ENCODE measurements around the gene ARL8B.

The ARL8B gene

GRCh38 chr3:5187156-5187919 lies 65.2 kb downstream of the ARL8B start, which contains the start of gene EDEM1:
Gene EDEM1, plus strand, starts transcription at chr3:5187707. Its CDS starts 99 bp downstream, at chr3:5187806.
- DNase-seq (ENCODE audit: low spot score) = peak; percentile 97

GRCh38 chr3:5187920-5188418 lies 65.9 kb downstream of the ARL8B start:
- peak; percentile 55 for DNase-seq (ENCODE audit: low spot score)

DNA sequence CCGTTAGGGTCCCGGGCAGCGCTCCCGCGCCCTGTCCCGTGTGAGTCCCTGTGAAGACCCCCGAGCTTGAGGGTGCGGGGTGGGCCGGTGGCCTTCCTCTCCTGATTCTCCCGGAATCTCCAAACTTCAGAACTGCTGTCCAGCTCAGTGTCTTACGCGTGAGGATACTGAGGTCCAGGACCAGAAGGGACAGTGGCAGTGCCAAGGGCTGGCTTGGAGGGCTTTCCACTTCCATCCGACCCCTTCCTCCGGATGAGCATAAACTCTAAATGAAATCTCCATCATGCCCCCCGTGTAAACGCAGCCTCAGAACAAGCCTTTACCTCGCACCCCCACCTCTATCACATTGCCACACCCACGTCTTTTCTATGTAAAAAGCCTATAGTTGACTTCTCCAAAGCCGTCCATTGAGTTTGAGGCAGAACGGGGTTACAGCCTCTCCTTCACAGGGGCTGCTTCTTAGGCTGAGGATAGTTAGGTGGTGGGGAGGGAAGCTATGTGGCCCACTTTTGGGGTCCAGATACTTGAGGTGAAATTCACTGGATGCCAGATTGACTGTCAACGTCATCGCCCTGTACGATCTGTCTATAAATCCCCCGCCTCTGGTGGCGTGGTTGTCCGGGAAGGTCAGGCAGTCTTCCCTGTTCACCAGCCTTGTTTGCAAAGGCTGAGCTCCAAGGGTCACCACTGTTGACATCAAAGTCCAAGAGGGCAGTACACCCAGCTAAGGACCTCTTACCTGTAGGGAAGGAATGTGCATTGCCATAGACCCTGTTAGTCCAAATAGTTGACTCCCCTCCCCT lies 66.5 kb downstream of the ARL8B start:
- DNase-seq (ENCODE audit: low spot score) = peak; percentile 44

GRCh38 chr3:5190147-5190791 lies 68.2 kb downstream of the ARL8B start:
- no peak for DNase-seq (ENCODE audit: low spot score)

- no peak for DNase-seq (ENCODE audit: low spot score)
Measured at GRCh38 chr3:5191555-5192304, 69.6 kb downstream of the ARL8B start.

DNA sequence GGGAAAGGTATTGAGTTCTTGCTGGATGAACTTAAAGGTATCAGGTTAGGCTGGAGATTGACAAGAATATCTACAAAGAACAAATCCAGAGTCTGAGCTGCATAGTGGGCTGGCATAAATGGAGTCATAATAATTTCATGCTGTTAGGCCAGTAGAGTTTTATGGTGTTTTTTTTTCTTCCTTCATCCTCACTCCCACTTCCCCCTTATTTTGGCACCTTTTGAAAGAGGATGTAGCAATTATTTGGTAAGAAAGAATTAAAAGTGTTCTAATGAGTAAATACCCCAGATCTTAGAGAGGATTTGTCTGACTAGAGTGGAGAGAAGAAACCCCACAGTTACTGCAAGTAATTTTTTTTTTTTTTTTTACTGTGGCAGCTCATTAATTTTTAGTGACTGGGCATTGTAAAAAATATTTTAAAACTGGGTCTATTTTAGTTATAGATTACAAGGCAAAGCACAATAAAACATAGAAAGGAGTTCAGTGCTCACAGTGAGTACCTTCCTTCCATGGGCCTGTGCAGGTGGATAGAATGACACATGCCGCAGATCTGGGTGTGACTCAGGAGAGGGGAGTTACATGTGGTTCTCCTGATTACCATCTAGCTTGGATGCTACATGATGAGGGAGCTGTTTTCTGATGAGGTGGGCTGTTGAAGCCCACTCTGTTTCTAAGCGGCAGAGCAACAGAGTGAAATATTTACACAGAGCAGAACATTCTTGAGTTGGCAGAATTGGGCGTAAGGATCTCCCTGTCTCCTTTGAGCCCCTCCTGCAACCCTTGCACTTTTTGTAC lies 70.7 kb downstream of the ARL8B start:
- peak; percentile 47 for DNase-seq (ENCODE audit: low spot score)

DNA sequence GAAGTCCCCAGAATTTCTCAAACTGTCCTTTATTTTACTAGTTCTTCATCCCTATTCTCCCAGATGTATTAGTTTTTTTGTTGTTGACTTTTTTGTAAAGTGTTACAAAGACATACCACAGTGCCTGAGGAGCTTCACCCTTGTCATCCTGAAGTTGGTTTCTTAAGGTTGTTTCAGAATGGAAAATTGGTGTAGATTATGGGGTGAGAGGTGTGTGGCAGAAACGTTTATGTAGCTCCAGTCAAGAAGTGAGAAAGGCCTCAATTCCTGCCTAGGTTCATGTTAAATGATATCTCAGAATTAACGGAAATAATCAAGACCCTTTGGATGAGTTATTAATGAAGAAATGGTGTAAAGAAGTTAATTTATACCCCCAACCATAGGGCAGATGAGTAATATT lies 72.2 kb downstream of the ARL8B start:
- DNase-seq (ENCODE audit: low spot score) = no peak

- peak; percentile 85 for DNase-seq (ENCODE audit: low spot score)
Measured at GRCh38 chr3:5194801-5195509, 72.9 kb downstream of the ARL8B start.

DNA sequence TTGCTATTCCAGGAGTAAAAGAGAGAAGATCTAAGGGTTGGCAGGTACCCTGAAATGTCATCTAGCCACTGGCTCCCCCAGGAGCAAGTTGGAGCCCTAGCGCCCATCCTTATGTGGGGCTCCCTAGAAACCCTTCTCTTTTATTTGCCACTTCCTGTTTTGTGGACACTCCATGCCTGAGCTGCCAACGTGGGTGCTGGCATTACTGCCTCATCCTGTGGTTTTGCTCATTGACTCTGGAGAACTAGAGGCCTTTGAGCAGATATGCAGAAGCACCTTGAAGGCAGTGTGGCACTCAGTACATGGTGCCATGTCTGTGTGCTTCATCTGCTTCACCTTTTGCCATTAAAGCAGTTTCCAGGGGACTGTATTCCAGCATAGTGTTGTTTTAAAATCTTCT lies 73.5 kb downstream of the ARL8B start:
- peak; percentile 78 for DNase-seq (ENCODE audit: low spot score)

- DNase-seq (ENCODE audit: low spot score) = no peak
Measured at GRCh38 chr3:5197022-5197421, 74.9 kb downstream of the ARL8B start.

GRCh38 chr3:5197470-5198312 lies 75.6 kb downstream of the ARL8B start:
- DNase-seq (ENCODE audit: low spot score) = no peak

DNA sequence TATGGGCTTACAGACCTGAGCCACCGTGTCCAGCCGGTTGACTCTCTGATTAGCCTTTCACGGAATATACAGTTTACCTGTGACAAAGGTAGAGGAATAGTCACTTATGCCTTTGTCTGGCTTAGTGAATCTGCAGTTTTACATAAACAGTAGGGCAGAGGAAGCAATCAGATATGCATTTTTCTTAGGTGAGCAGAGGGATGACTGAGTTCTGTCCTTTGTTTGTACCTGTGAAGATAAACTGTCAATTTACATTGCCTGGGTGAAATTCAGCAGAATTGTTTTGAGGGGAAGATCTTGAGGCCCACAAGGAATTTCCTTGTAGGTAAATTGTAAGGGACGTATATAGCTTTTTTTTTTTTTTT lies 76.2 kb downstream of the ARL8B start:
- DNase-seq (ENCODE audit: low spot score) = no peak

DNA sequence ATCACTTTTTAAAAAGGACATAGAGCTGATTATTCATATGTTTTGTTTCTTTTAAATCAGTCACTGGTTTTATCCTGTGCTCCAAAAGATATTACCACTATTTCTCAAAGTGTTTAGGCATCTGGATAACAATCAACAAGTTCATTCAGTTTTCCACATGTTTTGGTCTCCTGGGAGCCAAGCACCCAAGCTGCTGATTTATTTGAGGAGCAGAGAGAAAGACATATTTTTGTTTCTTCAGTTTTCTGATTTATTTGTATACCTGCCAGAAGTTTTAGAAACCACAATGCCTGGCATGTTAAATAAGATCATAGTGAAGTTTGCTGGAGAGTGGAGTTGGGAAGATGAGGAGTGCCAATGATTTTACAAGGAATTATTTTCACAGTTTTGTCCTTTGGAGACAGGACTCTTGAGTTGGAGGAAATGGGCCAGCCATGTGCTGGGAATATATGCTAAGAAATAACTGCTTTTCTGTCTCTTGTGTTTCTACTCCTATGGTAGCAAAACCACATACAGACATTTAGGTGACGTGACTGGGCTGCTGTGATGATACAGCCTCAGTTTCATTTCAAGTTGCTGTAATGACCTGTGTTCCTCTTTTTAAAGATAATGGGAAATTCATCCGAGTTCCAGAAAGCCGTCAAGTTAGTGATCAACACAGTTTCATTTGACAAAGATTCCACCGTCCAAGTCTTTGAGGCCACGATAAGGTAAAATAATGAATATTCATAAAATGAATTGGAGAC lies 77.1 kb downstream of the ARL8B start:
- DNase-seq (ENCODE audit: low spot score) = no peak

GRCh38 chr3:5201536-5201935 lies 79.4 kb downstream of the ARL8B start:
- DNase-seq (ENCODE audit: low spot score) = no peak

DNA sequence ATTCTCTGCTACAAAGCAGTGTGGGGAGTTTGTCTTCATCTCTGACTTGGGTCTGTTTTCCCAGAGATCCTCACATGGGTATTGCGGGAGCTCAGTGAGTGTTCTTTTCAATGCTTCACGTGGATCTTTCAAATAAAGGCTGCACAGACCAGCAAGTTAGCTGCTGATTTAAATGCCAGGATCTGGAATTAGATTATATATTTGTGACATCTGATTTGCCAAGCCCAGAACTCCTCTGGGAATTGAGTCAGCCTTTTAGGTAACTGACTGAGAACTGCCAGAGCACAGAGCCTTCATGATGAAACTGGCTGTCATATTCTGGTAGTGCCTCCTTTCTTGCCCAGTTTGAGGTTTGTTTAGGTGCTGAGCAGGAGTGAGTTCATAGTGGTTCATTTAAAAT lies 80.1 kb downstream of the ARL8B start:
- no peak for DNase-seq (ENCODE audit: low spot score)

- no peak for DNase-seq (ENCODE audit: low spot score)
Measured at GRCh38 chr3:5205165-5205941, 83.3 kb downstream of the ARL8B start.

DNA sequence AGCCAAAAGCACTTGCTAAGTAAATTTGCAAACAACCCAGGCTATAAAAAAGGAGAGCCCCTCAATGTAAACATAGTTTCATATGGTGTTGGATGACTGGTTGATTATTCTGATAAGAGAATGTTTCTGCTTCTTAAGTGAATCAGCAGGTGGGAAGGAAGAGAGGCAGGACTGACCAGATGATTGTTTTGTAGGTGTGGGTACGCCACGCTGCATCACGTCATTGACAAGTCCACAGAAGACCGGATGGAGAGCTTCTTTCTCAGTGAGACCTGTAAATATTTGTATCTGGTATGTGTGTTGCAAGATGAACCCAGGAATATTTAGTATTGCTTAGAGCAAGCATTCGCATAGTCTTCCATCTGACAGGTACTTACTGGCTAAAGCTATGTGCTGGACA lies 88.8 kb downstream of the ARL8B start:
- DNase-seq (ENCODE audit: low spot score) = no peak

Measured in kidney tubule cell (primary cell).